Measurements from ENCODE around the gene MYO6. TPM values are rescaled to one million over a fixed set of nuclear protein-coding genes. Genes with fewer than 3 reads are reported as not detected.

Gene MYO6
- total and polyA plus RNA-seq, 2 of the 8 experiments (the other 6 are each of a cell fraction or from before 2014, with no cell fraction given) = 8.3 to 21.9 TPM

DNA sequence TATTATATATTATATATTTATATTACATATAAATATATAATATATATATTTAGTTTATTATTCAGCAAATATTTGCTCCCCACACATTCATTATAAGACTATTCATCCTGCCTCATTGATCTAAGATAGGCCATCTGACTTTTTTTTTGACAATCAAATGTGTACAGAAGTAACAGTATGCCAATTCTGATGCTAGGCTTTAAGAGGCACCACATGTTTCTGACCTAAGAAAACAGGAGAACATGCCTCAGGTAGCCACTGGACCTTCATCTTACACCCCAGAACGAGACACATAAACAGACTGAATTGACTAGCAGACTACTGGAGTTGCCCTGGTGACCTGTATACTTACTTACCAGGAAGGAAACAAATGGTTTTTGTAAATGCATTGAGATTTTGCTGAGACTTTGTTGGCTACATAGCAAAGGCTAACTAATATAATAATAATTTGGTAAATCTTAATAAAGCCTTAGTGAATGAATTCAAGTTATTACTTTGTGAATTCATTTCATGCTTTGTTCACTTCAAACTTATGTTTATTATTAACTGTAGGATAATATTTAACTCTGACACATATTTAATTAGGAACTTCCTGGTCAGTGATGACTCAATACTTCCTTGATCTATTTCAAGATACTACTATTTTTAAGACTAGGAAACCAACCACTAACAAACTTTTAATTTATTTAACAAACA, 13.4 kb upstream of the MYO6 start:
- Histone ChIP-seq H3K9me3 (ENCODE audit: insufficient read depth in 2 of 2, low read depth in 1 of 2, low read length in 1 of 2) (no peaks in the 10 kb centered on the region), H3K14ac (ENCODE audit: insufficient read length) (no peak overlapping the region), H3K4ac (replicated peaks; ENCODE audit: insufficient read length, low read depth, low read length) (no peak overlapping the region), H3K79me2 (ENCODE audit: control insufficient read depth in 1 of 2, insufficient read depth in 2 of 2, low read length in 2 of 2) (no peaks in the 10 kb centered on the region), H3K4me2 (ENCODE audit: insufficient read depth in 1 of 2, low read depth in 2 of 2, low read length in 2 of 2) (no peak overlapping the region), H2BK20ac (ENCODE audit: low read length) (no peak overlapping the region), H2BK12ac (ENCODE audit: low read depth, low read length) (no peak overlapping the region), H4K91ac (replicated peaks; ENCODE audit: insufficient read length, low read length) (no peak overlapping the region), H4K5ac (ENCODE audit: insufficient read length, low read depth, low read length) (no peak overlapping the region), H2AFZ (ENCODE audit: low read length) (0 out of 2 replicates have a peak overlapping the region, but pooled peaks have one; percentile 41), H3K4me3 (ENCODE audit: extremely low read depth in 1 of 4, insufficient read depth in 2 of 4, low read depth in 3 of 4, low read length in 4 of 4) (no peak overlapping the region), H3K36me3 (ENCODE audit: control insufficient read depth in 2 of 4, insufficient read depth in 4 of 4, low read length in 3 of 4) (no peaks in the 10 kb centered on the region), H3K27ac (ENCODE audit: low read depth, low read length) (no peak overlapping the region), H2BK5ac (ENCODE audit: low read depth, low read length) (no peak overlapping the region), H2AK5ac (ENCODE audit: low read depth, low read length) (no peak overlapping the region), H2BK15ac (ENCODE audit: low read length) (no peak overlapping the region), H4K8ac (ENCODE audit: extremely low read depth, insufficient read depth, low read length) (no peak overlapping the region), H4K20me1 (replicated peaks in 1 of 2; ENCODE audit: control insufficient read depth in 1 of 2, insufficient read depth in 2 of 2, low read length in 2 of 2) (no peaks in the 10 kb centered on the region), H3K4me1 (replicated peaks in 1 of 4; ENCODE audit: control insufficient read depth in 3 of 4, insufficient read depth in 4 of 4, low read length in 3 of 4) (no peaks in the 10 kb centered on the region), H3K23ac (ENCODE audit: insufficient read length) (no peak overlapping the region), H3K56ac (replicated peaks; ENCODE audit: insufficient read length, low read depth, low read length) (no peak overlapping the region), H3K79me1 (ENCODE audit: low read depth, low read length) (no peaks in the 10 kb centered on the region), H2BK120ac (replicated peaks; ENCODE audit: low read depth, low read length) (no peak overlapping the region), H3K27me3 (replicated peaks in 1 of 4; ENCODE audit: control insufficient read depth in 3 of 4, extremely low read depth in 1 of 4, insufficient read depth in 3 of 4, low read length in 3 of 4) (no peaks in the 10 kb centered on the region), H3K9ac (replicated peaks in 1 of 4; ENCODE audit: extremely low read depth in 1 of 4, low read depth in 3 of 4, low read length in 3 of 4) (no peak overlapping the region), H3K18ac (ENCODE audit: extremely low read depth, low read length) (no peak overlapping the region), H3K23me2 (ENCODE audit: low read depth, low read length) (no peaks in the 10 kb centered on the region)
- ChIA-PET CTCF (ENCODE audit: partially characterized antibody) (no interaction called here), POLR2A (ENCODE audit: partially characterized antibody) (no interaction called here)
- DNase-seq (ENCODE audit: low read depth in 1 of 2, low spot score in 2 of 2) (no peak), FAIRE-seq (no peak)
- TF ChIP-seq TCF12 (IDR thresholded peaks at IDR 0.05; ENCODE audit: low read depth, low read length) = no peak
- TF ChIP-seq CEBPB (IDR thresholded peaks at IDR 0.05; ENCODE audit: low read depth, low read length) = no peak
- TF ChIP-seq SRF (IDR thresholded peaks at IDR 0.05; ENCODE audit: low read depth, low read length) = no peak
- 94% methylated on average over 1 of the region's 1 CpG; no CpG with 5 or more reads in 1 of the 2 experiments for WGBS, 2 experiments (ENCODE audit: extremely low coverage in 1 of 2, insufficient coverage in 1 of 2, insufficient read length in 1 of 2, insufficient replicate concordance in 2 of 2, low coverage in 1 of 2, low lambda C conversion rate in 2 of 2, missing lambda C conversion rate in 1 of 2)

All from H1 (cell line).